IMR-90 (cell line): ENCODE data around the gene SPRY1. TPM values are rescaled to one million over a fixed set of nuclear protein-coding genes. Genes with fewer than 3 reads are reported as not detected.

Experiments used
- ATAC-seq: fragments of 200-7000 bp; cut with Tn5 transposase; 2 replicates; pipeline ENCODE4 v1.9.1; 2020; ENCODE audit warnings: low read depth, mild to moderate bottlenecking, moderate library complexity
- BruUV-seq: library from RNA; stranded (reverse); fragments of 400-500 nt; replicated peaks from 2 replicates; lab custom pipeline; 2021; lab: Mats Ljungman, UMichigan
- CTCF ChIA-PET: fragments of 300-600 bp; formaldehyde crosslinking; extraction: SDS; loops from one replicate; lab custom pipeline; 2021; ENCODE audit warnings: antibody characterized with exemption; lab: Yijun Ruan, JAX
- POLR2A ChIA-PET: fragments of 300-600 bp; sonication (Branson Sonifier 250); formaldehyde crosslinking; loops from one replicate; lab custom pipeline; 2022; ENCODE audit warnings: antibody characterized with exemption; ENCODE audit not compliant: unreplicated experiment; lab: Charles Lee
- DNase-seq: peaks from one replicate; pipeline ENCODE4 v3.0.0; 2013
- H2AFZ ChIP-seq: replicated peaks from 2 replicates; pipeline ENCODE3; 2013; ENCODE audit warnings: low read length, mild to moderate bottlenecking; ENCODE audit not compliant: poor library complexity
- H2AK5ac ChIP-seq: 2 replicates; pipeline ENCODE4 v1.6.1; 2013; ENCODE audit warnings: low read depth, low read length, inconsistent platforms
- H2AK9ac ChIP-seq: replicated peaks from 2 replicates; pipeline ENCODE3; 2013; ENCODE audit warnings: mild to moderate bottlenecking, low read depth, low read length, moderate library complexity; ENCODE audit not compliant: poor library complexity
- H2BK120ac ChIP-seq: 2 replicates; pipeline ENCODE4 v1.6.1; 2013; ENCODE audit warnings: low read depth, low read length, inconsistent platforms
- H2BK15ac ChIP-seq: 3 replicates; pipeline ENCODE4 v1.6.1; 2013; ENCODE audit warnings: low read depth, low read length, inconsistent platforms
- H2BK20ac ChIP-seq: 2 replicates; pipeline ENCODE4 v1.6.1; 2013; ENCODE audit warnings: low read depth, mild to moderate bottlenecking, inconsistent platforms, low read length, moderate library complexity
- H2BK5ac ChIP-seq: 2 replicates; pipeline ENCODE4 v1.6.1; 2013; ENCODE audit warnings: mild to moderate bottlenecking, low read depth, low read length, inconsistent platforms; ENCODE audit not compliant: poor library complexity, severe bottlenecking
- H3K14ac ChIP-seq: replicated peaks from 2 replicates; pipeline ENCODE4 v1.6.1; 2013; ENCODE audit warnings: low read depth, low read length, inconsistent platforms
- H3K18ac ChIP-seq: 2 replicates; pipeline ENCODE4 v1.6.1; 2013; ENCODE audit warnings: low read depth, low read length, control low read depth
- H3K23ac ChIP-seq: 2 replicates; pipeline ENCODE4 v1.6.1; 2013; ENCODE audit warnings: low read depth, low read length, inconsistent platforms
- H3K27ac ChIP-seq: 2 replicates; pipeline ENCODE4 v1.5.1; 2013; ENCODE audit warnings: mild to moderate bottlenecking, control low read depth, low read length; ENCODE audit not compliant: insufficient read depth
- H3K27me3 ChIP-seq: 2 replicates; pipeline ENCODE4 v1.6.1; 2013; ENCODE audit warnings: low read length; ENCODE audit not compliant: control insufficient read depth, insufficient read depth
- H3K36me3 ChIP-seq: 2 replicates; pipeline ENCODE4 v1.6.1; 2013; ENCODE audit warnings: low read length, mixed read lengths; ENCODE audit not compliant: control insufficient read depth, insufficient read depth
- H3K4ac ChIP-seq: 2 replicates; pipeline ENCODE4 v1.6.1; 2013; ENCODE audit warnings: low read depth, low read length, inconsistent platforms
- H3K4me1 ChIP-seq: 2 replicates; pipeline ENCODE4 v1.6.1; 2013; ENCODE audit warnings: low read length, mixed read lengths; ENCODE audit not compliant: control insufficient read depth, insufficient read depth
- H3K4me2 ChIP-seq: 2 replicates; pipeline ENCODE4 v1.6.1; 2013; ENCODE audit warnings: low read depth, mild to moderate bottlenecking, control low read depth, low read length, moderate library complexity
- H3K4me3 ChIP-seq: 2 replicates; pipeline ENCODE4 v1.5.1; 2013; ENCODE audit warnings: low read depth, mild to moderate bottlenecking, control low read depth, low read length, moderate library complexity; ENCODE audit not compliant: insufficient read depth
- H3K56ac ChIP-seq: 2 replicates; pipeline ENCODE4 v1.6.1; 2013; ENCODE audit warnings: low read length, inconsistent platforms; ENCODE audit not compliant: insufficient read depth; ENCODE audit errors: extremely low read depth
- H3K79me1 ChIP-seq, 2 experiments: 2 replicates each; pipeline ENCODE4 v1.6.1; 2013; ENCODE audit warnings: low read length in 2 of 2, inconsistent platforms in 1 of 2, low read depth in 1 of 2
- H3K9ac ChIP-seq: 2 replicates; pipeline ENCODE4 v1.6.1; 2013; ENCODE audit warnings: low read depth, low read length, control low read depth
- H3K9me1 ChIP-seq: 2 replicates; pipeline ENCODE4 v1.6.1; 2013; ENCODE audit warnings: low read length, inconsistent platforms; ENCODE audit not compliant: insufficient read depth
- H3K9me3 ChIP-seq: 2 replicates; pipeline ENCODE4 v1.6.1; 2013; ENCODE audit warnings: low read length; ENCODE audit not compliant: control insufficient read depth, insufficient read depth
- H4K20me1 ChIP-seq: 2 replicates; pipeline ENCODE4 v1.6.1; 2013; ENCODE audit warnings: low read length, inconsistent platforms; ENCODE audit not compliant: insufficient read depth
- H4K5ac ChIP-seq: 2 replicates; pipeline ENCODE4 v1.6.1; 2013; ENCODE audit warnings: mild to moderate bottlenecking, low read depth, low read length, control low read depth
- H4K8ac ChIP-seq, 2 experiments: 2 replicates each; pipeline ENCODE4 v1.6.1; 2013; ENCODE audit warnings: low read depth in 2 of 2, low read length in 2 of 2, control low read depth in 1 of 2, inconsistent platforms in 1 of 2
- H4K91ac ChIP-seq: 2 replicates; pipeline ENCODE4 v1.6.1; 2013; ENCODE audit warnings: low read depth, low read length, inconsistent platforms; ENCODE audit not compliant: insufficient read depth
- BHLHE40 ChIP-seq: fragments of 150-350 bp; IDR thresholded peaks from 2 replicates; pipeline ENCODE4 v1.6.1; 2016; ENCODE audit warnings: mild to moderate bottlenecking, low read depth, low read length
- CEBPB ChIP-seq: IDR thresholded peaks from 2 replicates; pipeline ENCODE4 v1.6.1; 2012; ENCODE audit warnings: low read depth, low read length, improper control_type of control experiment
- CTCF ChIP-seq: conservative IDR thresholded peaks from 2 replicates; pipeline ENCODE4 v1.5.1; 2012; ENCODE audit warnings: mild to moderate bottlenecking, low read depth, low read length, improper control_type of control experiment
- ELK1 ChIP-seq: fragments of 150-350 bp; IDR thresholded peaks from 2 replicates; pipeline ENCODE4 v1.6.1; 2016; ENCODE audit warnings: low read depth, mild to moderate bottlenecking, low read length, moderate library complexity, borderline replicate concordance
- FOS ChIP-seq: fragments of 150-350 bp; IDR thresholded peaks from 2 replicates; pipeline ENCODE4 v1.6.1; 2016; ENCODE audit warnings: low read depth, low read length
- MAFK ChIP-seq: IDR thresholded peaks from 2 replicates; pipeline ENCODE4 v1.6.1; 2012; ENCODE audit warnings: low read depth, low read length, improper control_type of control experiment
- RAD21 ChIP-seq: IDR thresholded peaks from 2 replicates; pipeline ENCODE4 v1.6.1; 2012; ENCODE audit warnings: low read length, improper control_type of control experiment
- RCOR1 ChIP-seq: IDR thresholded peaks from 2 replicates; pipeline ENCODE4 v1.6.1; 2012; ENCODE audit warnings: mild to moderate bottlenecking, low read length, improper control_type of control experiment; ENCODE audit not compliant: insufficient replicate concordance
- RFX5 ChIP-seq: IDR thresholded peaks from 2 replicates; pipeline ENCODE4 v1.8.0; 2012; ENCODE audit warnings: low read depth, mild to moderate bottlenecking, low read length, moderate library complexity
- SMC3 ChIP-seq: fragments of 150-350 bp; IDR thresholded peaks from 2 replicates; pipeline ENCODE4 v1.6.1; 2016; ENCODE audit warnings: low read depth, mild to moderate bottlenecking, antibody characterized with exemption, low read length, moderate library complexity
- USF2 ChIP-seq: fragments of 150-350 bp; IDR thresholded peaks from 2 replicates; pipeline ENCODE4 v1.6.1; 2017; ENCODE audit warnings: mild to moderate bottlenecking, antibody characterized with exemption, low read length, low read depth
- WGBS, 2 experiments: methylation state at CpG; one replicate each; pipeline versions ENCODE4 v1.1.5 to v1.1.7; 2013; ENCODE audit warnings: missing lambda C conversion rate in 2 of 2; ENCODE audit not compliant: insufficient read length in 1 of 2; ENCODE audit errors: extremely low coverage in 2 of 2; 5-methylcytosine and 5-hydroxymethylcytosine counted together
- dilution Hi-C: fragments of 300-500 bp; cut with HindIII; formaldehyde crosslinking; loops from one replicate; pipeline ENCODE4 v1.14.3; 2018; ENCODE audit warnings: low sequenced_read_pairs; ENCODE audit not compliant: unreplicated experiment
- in situ Hi-C: fragments of 300-500 bp; cut with MboI; formaldehyde crosslinking; loops from 3 replicates; pipeline ENCODE4 v1.14.3; 2019; ENCODE audit warnings: low sequenced_read_pairs, inconsistent platforms, mixed read lengths
- intact Hi-C: fragments of 100-400 bp; cut with micrococcal nuclease; formaldehyde crosslinking; loops from 2 replicates; pipeline ENCODE4 v1.10.0; 2022
- polyA plus RNA-seq, 3 experiments: library from polyadenylated mRNA; depleted of rRNA; stranded (reverse); fragments of >200 nt; gene quantifications; 2 replicates each; pipeline ENCODE4 v1.2.3, GENCODE V29; 2012; ENCODE audit warnings: low replicate concordance in 1 of 3
- total RNA-seq: library from RNA; depleted of rRNA; stranded (reverse); fragments of >200 nt; gene quantifications from 2 replicates; pipeline ENCODE4 v1.2.3, GENCODE V29; 2012

SPRY1 gene
- total and polyA plus RNA-seq, 2 of the 4 experiments (the other 2 are of a cell fraction), result 1.4 to 2.2 TPM

- in situ Hi-C loops (no loop called here), dilution Hi-C loops (no loop called here), intact Hi-C loops (no loop called here)
- H3K4ac ChIP-seq, result no peak overlapping the region
- no peaks in the 10 kb centered on the region for H3K79me1 ChIP-seq
- no peak overlapping the region for H2BK5ac ChIP-seq
- no peaks in the 10 kb centered on the region for H3K36me3 ChIP-seq
- H2AK5ac ChIP-seq, result no peak overlapping the region
- H2BK15ac ChIP-seq, result no peak overlapping the region
- H4K8ac ChIP-seq, result no peak overlapping the region
- no peak overlapping the region for H3K56ac ChIP-seq
- peaks cover 3% of the 10 kb centered on the region for H3K4me1 ChIP-seq
- DNase-seq (no peak), ATAC-seq (no peak)
- BruUV-seq, result no TSS peak
- no peak overlapping the region for H4K91ac ChIP-seq
- H3K9me1 ChIP-seq, result no peaks in the 10 kb centered on the region
- no peaks in the 10 kb centered on the region for H4K20me1 ChIP-seq
- H2AK9ac ChIP-seq, result no peak overlapping the region
- no peak overlapping the region for H3K23ac ChIP-seq
- ChIA-PET POLR2A (no interaction called here), CTCF (interaction anchor here (0.5 to 0.6 kb wide), 2 partner anchors 76 to 801 kb away, joined by 3 to 8 read pairs; no protein-coding TSS in a partner anchor)
- H3K4me3 ChIP-seq, result no peak overlapping the region
- H2AFZ ChIP-seq, result no peak overlapping the region
- H3K27ac ChIP-seq, result no peak overlapping the region
- H3K27me3 ChIP-seq, result no peaks in the 10 kb centered on the region
- 76% methylated on average over 2 of the region's 7 CpGs; no CpG with 5 or more reads in 1 of the 2 experiments for WGBS, 2 experiments
- 0 out of 2 replicates have a peak overlapping the region, but pooled peaks have one; percentile 14 for H3K14ac ChIP-seq
- no peak overlapping the region for H2BK120ac ChIP-seq
- H3K4me2 ChIP-seq, result no peak overlapping the region
- H3K18ac ChIP-seq, result no peak overlapping the region
- no peak overlapping the region for H2BK20ac ChIP-seq
- no peaks in the 10 kb centered on the region for H3K9me3 ChIP-seq
- H3K9ac ChIP-seq, result no peak overlapping the region
- TF ChIP-seq RAD21, result no peak
- no peak for TF ChIP-seq CTCF
- TF ChIP-seq ELK1, result no peak
- TF ChIP-seq MAFK, result no peak
- no peak for TF ChIP-seq USF2
- no peak for TF ChIP-seq FOS
- TF ChIP-seq SMC3, result no peak
- no peak for TF ChIP-seq BHLHE40
- TF ChIP-seq RCOR1, result no peak
- no peak for TF ChIP-seq RFX5
- TF ChIP-seq CEBPB, result no peak
- H4K5ac ChIP-seq, result no peak overlapping the region
These were observed 47.0 kb upstream of the SPRY1 start for GRCh38 chr4:123349421-123350190.
